HG02870 (cell line): ENCODE results near the gene CHD3.
"Not testable (repeated sequence)": the region's sequence is repeated elsewhere in the genome, so short reads cannot be mapped to it uniquely, and the experiment has no call there.

Source experiments
- ATAC-seq: cut with Tn5 transposase; IDR thresholded peaks from one replicate; pipeline ENCODE4 v1.9.1; 2021; ENCODE audit warnings: mild to moderate bottlenecking, moderate library complexity; ENCODE audit not compliant: unreplicated experiment

The CHD3 gene

DNA sequence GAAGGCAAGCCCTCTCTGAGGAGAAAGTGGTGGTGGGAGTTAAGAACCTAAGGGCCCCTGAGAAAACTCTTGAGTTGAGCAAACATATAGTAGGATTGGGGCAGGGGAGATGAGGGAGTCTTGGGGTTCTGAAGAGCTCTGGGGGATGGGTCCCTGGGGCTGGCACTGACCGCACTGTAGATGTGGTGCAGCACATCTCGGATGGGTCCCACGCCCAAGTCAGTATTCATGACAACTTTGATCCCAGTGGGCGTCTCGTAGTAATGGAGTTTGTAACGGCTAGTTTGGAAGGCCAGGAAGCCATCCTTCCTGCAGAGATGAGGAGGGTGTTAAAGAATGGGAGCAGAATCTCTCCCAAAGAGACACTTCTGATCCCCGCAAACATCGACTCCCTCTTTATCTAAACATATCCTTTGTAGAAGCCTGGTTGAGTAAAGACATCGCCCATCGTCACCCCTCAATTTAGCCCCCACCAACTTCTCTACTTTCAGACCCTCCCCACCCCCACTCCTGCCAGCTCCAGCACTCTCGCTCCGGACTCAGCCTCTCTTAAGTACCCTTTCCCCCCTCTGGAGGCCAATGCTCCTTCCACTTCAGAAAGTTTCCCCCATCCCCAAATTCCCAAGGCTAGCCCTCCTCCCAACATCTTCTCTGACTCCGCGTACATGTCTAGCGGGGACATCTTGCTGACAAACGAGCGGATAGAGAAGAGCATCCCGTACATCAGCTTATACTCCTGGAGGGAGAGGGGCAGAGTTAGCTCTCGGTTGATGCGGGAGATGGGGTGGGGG lies 42.4 kb downstream of the CHD3 start:
- no peak for ATAC-seq

GRCh38 chr17:7931709-7932482 lies 43.3 kb downstream of the CHD3 start, which contains the start of the genes CNTROB and TRAPPC1:
CNTROB (plus strand) TSS chr17:7932206; CDS start chr17:7933080, 874 bp downstream.
TRAPPC1 (minus strand) TSS chr17:7931946; CDS start chr17:7931829, 117 bp downstream.
- peak; percentile 96 for ATAC-seq

DNA sequence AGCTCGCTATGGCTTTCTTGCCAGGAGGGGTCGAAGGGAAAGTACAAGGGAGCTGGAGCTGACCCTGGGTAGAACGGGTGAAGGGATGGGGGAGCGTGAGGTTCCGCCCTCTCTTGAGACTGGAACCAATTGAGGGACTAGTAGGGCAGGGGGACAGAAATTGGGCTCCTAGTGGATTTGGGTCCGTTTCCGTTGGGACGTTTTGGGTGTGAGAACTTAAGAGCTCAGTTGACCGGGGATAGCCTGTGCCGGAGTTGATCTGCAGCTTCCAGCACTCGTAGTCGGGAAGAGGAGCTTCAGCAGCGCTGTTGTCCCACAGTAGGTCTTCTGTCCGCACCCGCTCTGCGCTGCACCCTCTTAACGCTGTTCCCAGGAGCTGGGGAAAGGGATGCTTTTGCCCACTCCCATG lies 43.9 kb downstream of the CHD3 start:
- ATAC-seq = no peak

DNA sequence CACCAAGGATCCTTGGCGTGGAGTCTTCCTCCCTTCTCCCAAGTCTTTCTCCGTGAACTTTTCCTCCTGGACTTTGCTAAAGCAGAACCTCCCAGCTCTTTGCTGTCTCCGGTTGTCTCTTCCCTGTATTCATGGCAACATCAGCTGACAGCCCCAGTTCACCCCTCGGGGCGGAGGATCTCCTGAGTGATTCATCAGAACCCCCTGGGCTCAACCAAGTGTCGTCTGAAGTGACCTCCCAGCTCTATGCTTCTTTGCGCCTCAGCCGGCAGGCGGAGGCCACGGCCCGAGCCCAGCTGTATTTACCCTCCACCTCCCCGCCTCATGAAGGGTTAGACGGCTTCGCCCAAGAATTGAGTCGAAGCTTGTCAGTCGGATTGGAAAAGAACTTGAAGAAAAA lies 44.4 kb downstream of the CHD3 start:
- no peak for ATAC-seq

- ATAC-seq = no peak
Measured at GRCh38 chr17:7935859-7936258, 47.3 kb downstream of the CHD3 start.

DNA sequence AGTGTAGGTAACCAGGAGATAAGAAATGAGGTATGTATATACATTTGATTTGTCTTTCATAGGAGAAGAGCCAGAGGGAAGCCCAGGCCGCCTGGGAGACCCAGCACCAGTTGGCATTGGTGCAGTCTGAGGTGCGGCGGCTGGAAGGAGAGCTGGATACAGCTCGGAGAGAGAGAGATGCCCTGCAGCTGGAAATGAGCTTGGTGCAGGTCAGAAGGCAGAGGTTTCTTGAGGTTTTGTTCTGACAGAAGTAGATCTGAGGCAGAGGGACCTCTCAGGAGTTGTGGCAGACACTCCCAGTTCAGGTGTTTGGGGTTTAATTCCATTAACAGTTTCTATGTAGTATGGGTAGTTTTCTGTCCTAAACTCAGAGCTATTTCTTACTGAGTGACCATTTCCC lies 51.4 kb downstream of the CHD3 start:
- ATAC-seq = no peak

DNA sequence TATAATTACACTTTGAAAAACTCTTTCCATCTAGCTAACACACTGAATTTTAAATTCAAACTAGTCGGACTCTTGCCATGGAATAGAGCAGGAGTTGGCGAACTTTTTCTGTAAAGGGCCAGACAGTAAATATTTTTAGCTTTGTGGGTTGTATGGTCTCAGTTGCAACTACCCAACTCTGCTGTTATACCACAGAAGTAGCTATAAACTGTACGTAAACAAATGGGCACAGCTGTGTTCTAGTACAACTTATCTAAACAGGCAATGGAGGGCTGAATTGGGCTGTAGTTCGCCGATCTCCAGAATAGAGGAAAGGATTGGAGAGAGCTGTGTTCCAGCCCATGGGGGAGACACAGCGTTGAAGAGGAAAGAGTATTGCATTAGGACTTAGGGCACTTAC lies 52.2 kb downstream of the CHD3 start:
- no peak for ATAC-seq

DNA sequence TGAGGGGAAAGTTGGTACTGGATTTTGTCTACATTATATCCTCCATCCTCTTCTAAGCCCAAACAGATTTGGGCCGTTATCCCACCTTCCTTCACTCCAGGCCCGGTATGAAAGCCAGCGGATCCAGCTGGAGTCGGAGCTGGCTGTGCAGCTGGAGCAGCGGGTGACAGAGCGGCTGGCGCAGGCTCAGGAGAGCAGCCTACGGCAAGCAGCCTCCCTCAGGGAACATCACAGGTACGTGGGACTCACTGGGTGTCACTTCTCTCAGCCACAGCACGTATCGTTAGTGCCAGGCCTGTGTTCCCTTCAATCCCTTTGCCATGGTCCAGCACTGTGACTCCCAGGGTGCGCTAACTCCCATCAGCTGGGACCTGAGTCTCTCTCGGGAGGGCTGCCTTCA lies 54.7 kb downstream of the CHD3 start:
- ATAC-seq = no peak

DNA sequence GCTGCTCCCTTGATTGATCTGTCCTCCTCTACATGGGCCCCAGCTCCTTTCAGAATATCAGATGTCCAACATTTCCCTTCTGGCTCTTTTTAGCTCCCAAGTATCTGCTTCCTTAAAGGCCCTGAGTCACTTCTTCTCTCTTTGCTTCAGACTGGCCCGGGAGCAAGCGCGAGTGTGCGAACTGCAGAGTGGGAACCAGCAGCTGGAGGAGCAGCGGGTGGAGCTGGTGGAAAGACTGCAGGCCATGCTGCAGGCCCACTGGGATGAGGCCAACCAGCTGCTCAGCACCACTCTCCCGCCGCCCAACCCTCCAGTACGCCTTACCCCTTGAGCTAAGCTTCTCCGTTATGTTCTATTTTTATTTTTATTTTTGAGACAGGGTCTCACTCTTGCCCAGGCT lies 55.7 kb downstream of the CHD3 start:
- no peak for ATAC-seq

- no peak for ATAC-seq
Measured at GRCh38 chr17:7945651-7946050, 57.1 kb downstream of the CHD3 start.

GRCh38 chr17:7946441-7946840 lies 57.9 kb downstream of the CHD3 start:
- no peak for ATAC-seq

DNA sequence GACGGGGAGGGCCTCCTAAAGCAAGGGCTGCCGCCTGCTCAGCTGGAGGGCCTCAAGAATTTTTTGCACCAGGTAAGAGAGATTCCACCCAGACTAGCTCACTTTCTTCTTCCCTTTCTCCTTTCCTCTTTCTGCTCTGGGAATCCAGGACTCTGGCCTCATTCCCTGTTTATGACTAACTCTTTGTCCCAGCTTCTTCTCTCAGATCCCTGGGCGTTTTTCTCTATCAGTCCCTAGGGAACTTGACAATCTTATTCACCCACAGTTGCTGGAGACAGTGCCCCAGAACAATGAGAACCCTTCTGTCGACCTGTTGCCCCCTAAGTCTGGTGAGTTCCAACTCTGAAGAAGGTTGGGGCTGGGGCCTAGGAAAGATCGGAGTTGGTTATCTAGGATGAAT lies 59.1 kb downstream of the CHD3 start:
- ATAC-seq = no peak

DNA sequence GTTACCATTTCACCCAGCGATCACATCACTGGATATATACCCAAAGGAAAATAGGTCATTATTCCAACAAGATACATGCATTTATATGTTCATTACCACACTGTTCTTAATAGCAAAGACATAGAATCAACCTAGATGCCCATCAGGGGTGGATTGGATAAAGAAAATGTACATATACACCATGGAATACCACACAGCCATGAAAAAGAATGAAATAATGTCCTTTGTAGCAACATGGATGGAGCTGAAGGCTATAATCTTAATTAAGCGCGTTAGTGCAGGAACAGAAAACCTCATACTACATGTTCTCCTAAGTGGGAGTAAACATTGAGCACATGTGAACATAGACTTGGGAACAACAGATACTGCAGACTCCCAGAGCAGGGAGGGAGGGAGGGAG lies 62.0 kb downstream of the CHD3 start:
- ATAC-seq = no peak

DNA sequence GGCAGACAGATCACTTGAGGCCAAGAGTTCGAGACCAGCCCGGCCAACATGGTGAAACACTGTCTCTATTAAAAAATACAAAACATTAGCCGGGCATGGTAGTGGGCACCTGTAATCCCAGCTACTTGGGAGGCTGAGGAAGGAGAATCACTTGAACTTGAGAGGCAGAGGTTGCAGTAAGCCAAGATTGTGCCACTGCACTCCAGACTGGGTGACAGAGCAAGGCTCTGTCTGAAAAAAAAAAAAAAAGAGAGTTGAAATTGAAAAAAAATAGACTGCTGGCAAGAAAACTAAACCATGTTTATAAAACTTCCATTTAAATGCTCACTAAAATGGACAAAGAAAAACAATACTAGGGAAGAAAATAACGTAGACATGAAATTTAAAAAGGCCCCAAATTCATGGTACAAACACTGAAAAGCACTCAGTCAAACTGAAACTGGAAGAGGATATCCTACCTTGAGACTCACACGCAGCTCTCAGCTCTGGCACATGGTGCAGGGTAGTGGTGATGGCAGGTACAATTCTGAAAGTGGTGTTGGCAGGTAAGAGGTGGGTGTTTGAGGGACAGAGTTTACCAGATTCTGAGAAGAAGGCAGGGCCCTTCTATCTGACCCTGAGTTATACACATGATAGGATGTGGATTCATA lies 62.7 kb downstream of the CHD3 start:
- no peak for ATAC-seq

GRCh38 chr17:7953266-7953665 lies 64.7 kb downstream of the CHD3 start:
- ATAC-seq = not testable (repeated sequence)

GRCh38 chr17:7955414-7956227 lies 67.0 kb downstream of the CHD3 start:
- ATAC-seq = no peak

- ATAC-seq = no peak
Measured at GRCh38 chr17:7956228-7956965, 67.8 kb downstream of the CHD3 start.

DNA sequence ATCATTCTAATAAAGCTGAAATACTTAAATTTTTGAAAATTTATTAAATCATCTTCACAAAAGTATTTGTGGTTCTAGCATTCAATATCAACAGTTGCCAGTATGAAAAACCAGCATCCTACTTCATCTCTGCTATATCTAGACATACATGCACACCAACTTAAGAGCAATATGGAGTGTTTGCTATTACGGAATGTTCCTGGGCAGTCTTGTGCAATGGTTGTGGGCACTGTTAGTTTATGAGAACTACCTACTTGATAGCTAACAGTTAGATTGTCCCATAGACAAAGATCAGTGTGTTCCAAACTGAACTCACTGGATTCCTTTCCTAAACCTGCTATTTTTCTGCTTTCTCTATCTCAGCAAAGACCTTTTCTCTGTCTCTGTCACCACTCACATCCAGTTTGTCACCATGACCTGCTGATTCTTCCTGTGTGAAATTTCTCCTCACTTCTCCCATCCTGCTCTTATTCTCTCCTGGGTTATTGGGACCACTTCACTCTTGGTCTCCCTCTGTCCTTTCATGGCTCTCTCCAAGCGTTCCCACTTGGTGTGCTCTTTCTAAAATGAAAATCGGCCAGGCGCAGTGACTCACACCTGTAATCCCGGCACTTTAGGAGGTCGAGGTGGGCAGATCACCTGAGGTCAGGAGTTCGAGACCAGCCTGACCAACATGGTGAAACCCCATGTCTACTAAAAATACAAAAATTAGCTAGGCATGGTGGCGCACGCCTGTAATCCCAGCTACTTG lies 71.1 kb downstream of the CHD3 start:
- ATAC-seq = no peak

DNA sequence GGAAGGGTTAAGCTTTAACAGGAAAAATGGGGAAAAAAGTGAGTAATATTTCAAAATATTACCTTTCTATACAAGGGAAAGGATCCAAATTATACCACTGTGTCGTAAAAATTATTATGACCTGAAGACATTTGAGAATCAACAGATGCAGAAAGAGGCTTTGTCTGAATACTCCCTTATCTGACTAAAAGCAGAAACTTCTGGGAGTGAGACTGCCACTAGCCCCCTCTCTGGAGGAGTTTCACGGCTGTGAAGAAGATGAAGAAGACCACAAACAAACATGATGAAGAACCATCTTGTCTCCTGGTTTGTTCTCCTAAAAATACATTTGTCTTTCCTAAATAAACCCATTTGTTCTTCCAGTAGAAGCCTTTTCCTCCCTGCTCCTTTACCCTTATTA lies 72.8 kb downstream of the CHD3 start:
- ATAC-seq = no peak
